Measurements from ENCODE around the gene CCDC158.
"Not testable (repeated sequence)": the region's sequence is repeated elsewhere in the genome, so short reads cannot be mapped to it uniquely, and the experiment has no call there.

CCDC158 gene

GRCh38 chr4:76298227-76298626 is 122.7 kb downstream of the CCDC158 start:
- no peak overlapping the region for H3K4me3 ChIP-seq (ENCODE audit: low read depth, low read length)
- TF ChIP-seq, protein P1, sequence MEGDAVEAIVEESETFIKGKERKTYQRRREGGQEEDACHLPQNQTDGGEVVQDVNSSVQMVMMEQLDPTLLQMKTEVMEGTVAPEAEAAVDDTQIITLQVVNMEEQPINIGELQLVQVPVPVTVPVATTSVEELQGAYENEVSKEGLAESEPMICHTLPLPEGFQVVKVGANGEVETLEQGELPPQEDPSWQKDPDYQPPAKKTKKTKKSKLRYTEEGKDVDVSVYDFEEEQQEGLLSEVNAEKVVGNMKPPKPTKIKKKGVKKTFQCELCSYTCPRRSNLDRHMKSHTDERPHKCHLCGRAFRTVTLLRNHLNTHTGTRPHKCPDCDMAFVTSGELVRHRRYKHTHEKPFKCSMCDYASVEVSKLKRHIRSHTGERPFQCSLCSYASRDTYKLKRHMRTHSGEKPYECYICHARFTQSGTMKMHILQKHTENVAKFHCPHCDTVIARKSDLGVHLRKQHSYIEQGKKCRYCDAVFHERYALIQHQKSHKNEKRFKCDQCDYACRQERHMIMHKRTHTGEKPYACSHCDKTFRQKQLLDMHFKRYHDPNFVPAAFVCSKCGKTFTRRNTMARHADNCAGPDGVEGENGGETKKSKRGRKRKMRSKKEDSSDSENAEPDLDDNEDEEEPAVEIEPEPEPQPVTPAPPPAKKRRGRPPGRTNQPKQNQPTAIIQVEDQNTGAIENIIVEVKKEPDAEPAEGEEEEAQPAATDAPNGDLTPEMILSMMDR (IDR thresholded peaks at IDR 0.05; ENCODE audit: borderline replicate concordance, insufficient read depth, low read depth, low read length): no peak

DNA sequence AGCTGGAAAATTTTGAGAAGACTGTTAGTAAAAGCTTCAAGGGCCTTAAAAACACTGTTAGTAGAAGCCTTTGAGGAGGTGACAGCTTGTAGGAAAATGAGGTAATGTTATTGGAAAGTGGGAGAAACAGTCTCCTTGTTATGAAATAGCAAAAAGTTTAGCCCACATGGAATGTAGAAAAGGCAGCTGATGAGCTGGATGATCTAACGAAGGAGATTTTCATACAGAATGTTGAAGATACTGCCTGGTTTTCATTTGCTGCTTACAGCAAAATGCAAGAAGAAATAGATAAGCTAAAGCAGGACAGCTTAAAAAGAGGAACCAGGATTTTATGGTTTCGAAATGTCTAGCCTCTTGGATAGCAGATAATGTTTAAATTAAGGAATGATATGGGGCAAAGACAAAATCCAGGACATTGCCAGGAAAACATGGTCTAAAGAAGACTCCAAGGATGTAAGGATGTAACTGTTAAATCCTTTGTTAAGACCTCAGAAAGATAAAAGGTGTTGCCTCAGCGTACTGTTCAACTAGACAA is 124.6 kb downstream of the CCDC158 start:
- TF ChIP-seq, protein P1 (IDR thresholded peaks at IDR 0.05; ENCODE audit: borderline replicate concordance, insufficient read depth, low read depth, low read length): no peak
- H3K4me3 ChIP-seq (ENCODE audit: low read depth, low read length): no peak overlapping the region

DNA sequence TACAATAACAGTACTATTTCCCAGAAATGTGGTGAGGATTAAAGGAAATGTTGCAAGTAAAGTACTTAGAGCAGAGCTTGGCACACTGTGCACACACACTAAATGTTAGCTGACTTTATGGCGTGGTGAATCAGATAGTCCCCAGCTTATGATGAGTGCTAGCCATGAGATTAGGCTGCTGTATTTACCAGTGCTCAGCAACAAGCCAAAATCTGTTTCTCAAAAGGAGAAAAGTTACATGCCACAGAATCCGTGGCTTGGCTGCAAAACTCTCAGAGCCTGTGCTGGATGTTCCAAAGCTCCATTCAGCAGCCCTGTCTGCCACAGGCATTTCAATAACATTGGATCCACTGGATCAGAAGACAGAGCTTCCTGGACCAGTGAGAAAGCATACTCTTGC is 127.2 kb downstream of the CCDC158 start:
- TF ChIP-seq, protein P1 (IDR thresholded peaks at IDR 0.05; ENCODE audit: borderline replicate concordance, insufficient read depth, low read depth, low read length): no peak
- H3K4me3 ChIP-seq (ENCODE audit: low read depth, low read length): no peak overlapping the region

DNA sequence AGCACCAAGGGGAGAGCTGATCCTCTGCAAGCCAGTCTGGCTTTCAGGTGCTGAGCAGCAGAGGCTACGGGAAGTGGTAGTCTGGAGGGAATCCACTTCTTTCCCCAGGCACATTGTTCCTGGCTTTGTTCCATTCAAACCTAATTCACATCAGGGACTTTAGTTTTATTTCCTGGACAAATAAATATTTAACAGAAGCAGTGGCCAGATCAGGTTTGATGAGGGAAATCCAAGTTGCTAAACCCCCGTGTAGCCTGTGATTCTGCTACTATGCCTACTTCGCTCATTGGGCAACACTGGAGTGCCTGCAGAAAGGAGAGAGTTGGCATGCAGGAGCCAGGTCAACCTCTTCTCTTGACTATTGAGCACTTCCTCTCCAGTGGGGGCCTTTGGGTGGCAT is 128.2 kb downstream of the CCDC158 start:
- TF ChIP-seq, protein P1 (IDR thresholded peaks at IDR 0.05; ENCODE audit: borderline replicate concordance, insufficient read depth, low read depth, low read length): no peak
- no peak overlapping the region for H3K4me3 ChIP-seq (ENCODE audit: low read depth, low read length)

GRCh38 chr4:76287811-76288210 is 133.1 kb downstream of the CCDC158 start:
- H3K4me3 ChIP-seq (ENCODE audit: low read depth, low read length): not testable (repeated sequence)

GRCh38 chr4:76283900-76284299 is 137.0 kb downstream of the CCDC158 start:
- H3K4me3 ChIP-seq (ENCODE audit: low read depth, low read length): no peak overlapping the region
- TF ChIP-seq, protein P1 (IDR thresholded peaks at IDR 0.05; ENCODE audit: borderline replicate concordance, insufficient read depth, low read depth, low read length): no peak

- H3K4me3 ChIP-seq (ENCODE audit: low read depth, low read length): no peak overlapping the region
- TF ChIP-seq, protein P1 (IDR thresholded peaks at IDR 0.05; ENCODE audit: borderline replicate concordance, insufficient read depth, low read depth, low read length): no peak
Observed at GRCh38 chr4:76282941-76283689, 137.8 kb downstream of the CCDC158 start.

DNA sequence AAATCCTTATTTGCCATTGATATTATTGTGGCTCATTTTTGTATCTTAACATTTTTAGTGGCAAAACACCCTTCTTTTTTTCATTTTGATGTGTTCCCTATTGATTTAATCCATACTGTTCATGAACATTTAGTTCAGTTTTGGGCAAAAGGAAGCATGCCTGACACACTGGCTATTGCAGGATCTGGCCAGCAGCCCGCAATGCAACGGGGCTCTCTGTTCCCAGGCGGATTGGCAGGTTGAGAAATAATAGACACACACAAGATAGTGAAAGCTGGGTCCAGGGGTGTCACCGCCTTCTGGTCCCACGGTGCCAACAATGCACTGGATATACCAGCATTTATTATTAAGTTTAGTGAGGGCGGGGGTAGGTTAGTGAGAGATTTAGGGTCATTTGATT is 139.3 kb downstream of the CCDC158 start:
- H3K4me3 ChIP-seq (ENCODE audit: low read depth, low read length): not testable (repeated sequence)

Measured in GM12875 (cell line).